ENCODE results near the gene PTPRCAP. TPM values are rescaled to one million over a fixed set of nuclear protein-coding genes. Genes with fewer than 3 reads are reported as not detected.
"Not testable (repeated sequence)": the region's sequence is repeated elsewhere in the genome, so short reads cannot be mapped to it uniquely, and the experiment has no call there.

The PTPRCAP gene
- total RNA-seq, 1 donor from 2014 or later: 1.2 TPM

- no peak for TF ChIP-seq CTCF (IDR thresholded peaks at IDR 0.05)
- no peak overlapping the region for H3K27ac Mint-ChIP-seq (ENCODE audit: unreplicated experiment)
- no peak for DNase-seq (ENCODE audit: extremely low spot score, unreplicated experiment)
- no peaks in the 10 kb centered on the region for H3K36me3 Mint-ChIP-seq (ENCODE audit: unreplicated experiment)
- H3K4me1 Mint-ChIP-seq (ENCODE audit: unreplicated experiment): peaks cover 33% of the 10 kb centered on the region
- peak overlapping the region; percentile 80 for H3K4me3 Mint-ChIP-seq (ENCODE audit: unreplicated experiment)
- no peaks in the 10 kb centered on the region for H3K9me3 Mint-ChIP-seq (ENCODE audit: unreplicated experiment)
- no peaks in the 10 kb centered on the region for H3K27me3 Mint-ChIP-seq (ENCODE audit: unreplicated experiment)
These were observed 29.7 kb upstream of the PTPRCAP start for GRCh38 chr11:67466962-67467771.

- DNase-seq (ENCODE audit: extremely low spot score, unreplicated experiment): no peak
- no peaks in the 10 kb centered on the region for H3K9me3 Mint-ChIP-seq (ENCODE audit: unreplicated experiment)
- peaks cover 33% of the 10 kb centered on the region for H3K4me1 Mint-ChIP-seq (ENCODE audit: unreplicated experiment)
- H3K27ac Mint-ChIP-seq (ENCODE audit: unreplicated experiment): no peak overlapping the region
- H3K36me3 Mint-ChIP-seq (ENCODE audit: unreplicated experiment): no peaks in the 10 kb centered on the region
- H3K27me3 Mint-ChIP-seq (ENCODE audit: unreplicated experiment): no peaks in the 10 kb centered on the region
- TF ChIP-seq CTCF (IDR thresholded peaks at IDR 0.05): no peak
- no peak overlapping the region for H3K4me3 Mint-ChIP-seq (ENCODE audit: unreplicated experiment)
These were observed 28.9 kb upstream of the PTPRCAP start for GRCh38 chr11:67466367-67466766.

GRCh38 chr11:67465530-67465929 lies 28.0 kb upstream of the PTPRCAP start:
- not testable (repeated sequence) for H3K9me3 Mint-ChIP-seq (ENCODE audit: unreplicated experiment); DNase-seq (ENCODE audit: extremely low spot score, unreplicated experiment); H3K36me3 Mint-ChIP-seq (ENCODE audit: unreplicated experiment); H3K27me3 Mint-ChIP-seq (ENCODE audit: unreplicated experiment)
- H3K4me3 Mint-ChIP-seq (ENCODE audit: unreplicated experiment): peak overlapping the region; percentile 80
- H3K27ac Mint-ChIP-seq (ENCODE audit: unreplicated experiment): peak overlapping the region; percentile 76
- peaks cover 33% of the 10 kb centered on the region for H3K4me1 Mint-ChIP-seq (ENCODE audit: unreplicated experiment)

GRCh38 chr11:67465189-67465510 lies 27.7 kb upstream of the PTPRCAP start:
- peaks cover 33% of the 10 kb centered on the region for H3K4me1 Mint-ChIP-seq (ENCODE audit: unreplicated experiment)
- no peaks in the 10 kb centered on the region for H3K9me3 Mint-ChIP-seq (ENCODE audit: unreplicated experiment)
- H3K36me3 Mint-ChIP-seq (ENCODE audit: unreplicated experiment): no peaks in the 10 kb centered on the region
- TF ChIP-seq CTCF (IDR thresholded peaks at IDR 0.05): no peak
- no peak for DNase-seq (ENCODE audit: extremely low spot score, unreplicated experiment)
- H3K27me3 Mint-ChIP-seq (ENCODE audit: unreplicated experiment): no peaks in the 10 kb centered on the region
- peak overlapping the region; percentile 76 for H3K27ac Mint-ChIP-seq (ENCODE audit: unreplicated experiment)
- H3K4me3 Mint-ChIP-seq (ENCODE audit: unreplicated experiment): peak overlapping the region; percentile 80

GRCh38 chr11:67464411-67465188 lies 27.1 kb upstream of the PTPRCAP start:
- peak overlapping the region; percentile 76 for H3K27ac Mint-ChIP-seq (ENCODE audit: unreplicated experiment)
- no peaks in the 10 kb centered on the region for H3K36me3 Mint-ChIP-seq (ENCODE audit: unreplicated experiment)
- H3K4me1 Mint-ChIP-seq (ENCODE audit: unreplicated experiment): peaks cover 30% of the 10 kb centered on the region
- TF ChIP-seq CTCF (IDR thresholded peaks at IDR 0.05): no peak
- H3K9me3 Mint-ChIP-seq (ENCODE audit: unreplicated experiment): no peaks in the 10 kb centered on the region
- peak overlapping the region; percentile 80 for H3K4me3 Mint-ChIP-seq (ENCODE audit: unreplicated experiment)
- H3K27me3 Mint-ChIP-seq (ENCODE audit: unreplicated experiment): no peaks in the 10 kb centered on the region
- DNase-seq (ENCODE audit: extremely low spot score, unreplicated experiment): peak; percentile 92

Data from osteocyte (in vitro differentiated cells).